ENCODE results near the gene TERT. TPM values are rescaled to one million over a fixed set of nuclear protein-coding genes. Genes with fewer than 3 reads are reported as not detected.
"Not testable (repeated sequence)": the region's sequence is repeated elsewhere in the genome, so short reads cannot be mapped to it uniquely, and the experiment has no call there.

TERT gene
- total RNA-seq, 4 donors from 2014 or later = not detected

DNA sequence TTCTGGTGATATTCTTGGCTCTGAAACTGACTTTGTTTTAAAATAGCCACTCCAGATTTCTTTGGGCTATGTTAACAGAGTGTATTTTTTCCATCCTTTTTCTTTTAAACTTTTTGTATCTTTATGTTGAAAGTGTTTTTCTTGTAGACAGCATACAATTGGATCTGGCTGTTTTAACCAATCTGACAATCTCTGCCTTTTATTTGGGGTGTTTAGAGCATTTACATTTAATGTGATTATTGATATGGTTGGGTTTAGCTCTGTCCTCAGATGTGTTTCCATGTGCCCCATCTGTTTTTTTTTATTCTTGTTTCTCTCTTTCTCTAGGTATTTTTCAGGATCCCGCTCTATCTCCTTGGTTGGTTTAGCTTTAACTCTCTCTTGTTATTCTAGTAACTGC lies 59.0 kb downstream of the TERT start:
- no peak for ATAC-seq (ENCODE audit: low FRiP score)
- DNase-seq (ENCODE audit: low spot score) = no peak
- TF ChIP-seq, protein P1, sequence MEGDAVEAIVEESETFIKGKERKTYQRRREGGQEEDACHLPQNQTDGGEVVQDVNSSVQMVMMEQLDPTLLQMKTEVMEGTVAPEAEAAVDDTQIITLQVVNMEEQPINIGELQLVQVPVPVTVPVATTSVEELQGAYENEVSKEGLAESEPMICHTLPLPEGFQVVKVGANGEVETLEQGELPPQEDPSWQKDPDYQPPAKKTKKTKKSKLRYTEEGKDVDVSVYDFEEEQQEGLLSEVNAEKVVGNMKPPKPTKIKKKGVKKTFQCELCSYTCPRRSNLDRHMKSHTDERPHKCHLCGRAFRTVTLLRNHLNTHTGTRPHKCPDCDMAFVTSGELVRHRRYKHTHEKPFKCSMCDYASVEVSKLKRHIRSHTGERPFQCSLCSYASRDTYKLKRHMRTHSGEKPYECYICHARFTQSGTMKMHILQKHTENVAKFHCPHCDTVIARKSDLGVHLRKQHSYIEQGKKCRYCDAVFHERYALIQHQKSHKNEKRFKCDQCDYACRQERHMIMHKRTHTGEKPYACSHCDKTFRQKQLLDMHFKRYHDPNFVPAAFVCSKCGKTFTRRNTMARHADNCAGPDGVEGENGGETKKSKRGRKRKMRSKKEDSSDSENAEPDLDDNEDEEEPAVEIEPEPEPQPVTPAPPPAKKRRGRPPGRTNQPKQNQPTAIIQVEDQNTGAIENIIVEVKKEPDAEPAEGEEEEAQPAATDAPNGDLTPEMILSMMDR (IDR thresholded peaks at IDR 0.05) = no peak

DNA sequence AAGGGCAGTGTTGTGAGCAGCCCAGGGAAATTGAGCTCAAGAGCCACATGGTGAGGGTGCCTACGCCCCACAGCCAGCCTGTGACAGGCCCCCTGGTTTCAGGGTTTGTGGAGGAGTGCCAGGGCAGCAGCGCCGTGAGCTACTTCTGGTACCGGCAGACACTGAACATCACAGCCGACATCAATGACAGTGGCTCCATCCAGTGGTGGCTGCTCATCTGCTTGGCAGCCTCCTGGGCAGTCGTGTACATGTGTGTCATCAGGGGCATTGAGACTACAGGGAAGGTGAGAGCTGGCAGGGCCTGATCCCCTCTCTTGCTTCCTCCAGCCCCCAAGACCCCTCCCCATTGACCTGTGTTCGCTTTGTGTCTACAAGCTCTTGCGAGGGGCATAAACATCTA lies 59.5 kb downstream of the TERT start:
- no peak for DNase-seq (ENCODE audit: low spot score)
- TF ChIP-seq, protein P1 (IDR thresholded peaks at IDR 0.05) = no peak
- no peak for ATAC-seq (ENCODE audit: low FRiP score)

DNA sequence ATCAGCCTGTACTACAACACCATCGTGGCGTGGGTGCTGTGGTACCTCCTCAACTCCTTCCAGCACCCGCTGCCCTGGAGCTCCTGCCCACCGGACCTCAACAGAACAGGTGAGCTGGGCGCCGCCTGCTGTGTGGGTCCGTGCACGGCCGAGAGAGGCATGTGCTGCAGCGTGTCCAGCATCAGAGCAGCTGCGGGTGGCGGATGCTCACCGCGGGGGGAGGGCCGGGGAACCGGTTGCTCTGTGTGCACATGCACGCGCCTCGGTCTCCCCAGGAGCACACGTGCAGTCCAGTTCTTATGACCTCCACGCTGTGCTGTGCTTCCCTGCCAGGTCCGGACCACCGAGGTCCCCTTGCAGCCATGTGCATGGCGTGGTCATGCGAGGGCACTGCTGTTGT lies 62.1 kb downstream of the TERT start:
- ATAC-seq (ENCODE audit: low FRiP score) (no peak), DNase-seq (ENCODE audit: low spot score) (no peak)

DNA sequence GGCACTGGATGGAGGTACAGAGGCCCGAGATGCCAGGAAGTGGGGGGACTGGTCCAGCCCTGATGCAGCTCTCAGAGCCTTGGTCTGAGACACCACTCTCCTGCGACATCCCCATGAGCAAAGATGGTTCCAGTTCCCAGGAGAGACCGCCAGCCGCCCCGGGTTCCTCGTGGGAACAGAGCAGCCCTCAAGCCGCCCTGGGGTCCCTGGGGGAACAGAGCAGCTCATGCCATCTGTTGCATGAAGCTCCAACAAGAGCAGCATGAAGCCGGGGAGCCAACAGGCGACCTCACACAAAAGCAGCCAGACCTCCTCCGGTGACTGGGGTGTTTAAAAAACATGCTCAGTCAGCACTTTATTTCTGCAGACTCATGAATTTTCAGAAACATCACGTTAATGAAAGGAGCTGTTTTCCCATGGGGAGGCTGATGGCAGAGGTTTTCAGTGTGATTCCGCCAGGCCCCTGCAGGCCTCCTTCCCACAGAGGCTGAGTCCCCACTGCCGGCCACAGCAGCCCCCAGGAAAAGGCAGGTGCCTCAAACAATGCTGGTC lies 63.4 kb downstream of the TERT start:
- ATAC-seq (ENCODE audit: low FRiP score) (no peak), DNase-seq (ENCODE audit: low spot score) (no peak)
- TF ChIP-seq, protein P1 (IDR thresholded peaks at IDR 0.05) = no peak

More for the DNA sequence above, 62.1 kb downstream of the TERT start:
- TF ChIP-seq, protein P1 (IDR thresholded peaks at IDR 0.05) = no peak

DNA sequence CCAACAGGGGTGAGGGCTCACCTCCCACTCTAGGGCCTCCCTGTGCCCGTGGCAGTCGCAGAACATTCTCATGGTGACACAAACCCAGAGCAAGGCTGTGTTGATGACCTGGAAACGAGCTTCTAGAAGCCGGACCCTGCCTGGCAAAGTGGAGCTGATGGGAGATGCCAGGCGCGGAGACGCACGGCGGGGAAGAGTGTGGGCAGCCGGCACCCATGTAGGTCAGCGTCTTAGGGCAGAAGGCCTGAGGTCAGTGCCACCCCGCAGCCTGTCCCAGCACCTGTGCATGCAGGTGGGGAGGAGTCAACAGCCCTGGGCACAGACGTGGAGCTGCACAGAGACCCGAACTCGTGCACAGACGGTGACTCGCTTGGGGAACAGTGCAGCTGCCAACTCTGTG lies 64.3 kb downstream of the TERT start:
- DNase-seq (ENCODE audit: low spot score) (no peak), ATAC-seq (ENCODE audit: low FRiP score) (no peak)
- TF ChIP-seq, protein P1 (IDR thresholded peaks at IDR 0.05) = no peak

DNA sequence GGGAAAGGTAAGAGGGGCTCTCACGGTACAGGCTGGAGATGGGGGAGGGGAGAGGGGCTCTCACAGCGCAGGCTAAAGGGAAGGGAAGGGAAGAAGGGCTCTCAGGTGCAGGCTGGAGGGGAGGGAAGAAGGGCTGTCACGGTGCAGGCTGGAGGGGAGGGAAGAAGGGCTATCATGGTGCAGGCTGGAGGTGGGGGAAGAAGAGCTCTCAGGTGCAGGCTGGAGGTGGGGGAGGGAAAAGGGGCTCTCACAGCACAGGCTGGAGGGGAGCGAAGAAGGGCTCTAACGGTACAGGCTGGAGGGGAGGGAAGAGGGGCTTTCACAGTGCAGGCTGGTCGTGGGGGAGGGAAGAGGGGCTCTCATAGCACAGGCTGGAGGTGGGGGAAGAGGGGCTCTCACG lies 65.0 kb downstream of the TERT start:
- DNase-seq (ENCODE audit: low spot score) = no peak
- no peak for ATAC-seq (ENCODE audit: low FRiP score)
- TF ChIP-seq, protein P1 (IDR thresholded peaks at IDR 0.05) = no peak

DNA sequence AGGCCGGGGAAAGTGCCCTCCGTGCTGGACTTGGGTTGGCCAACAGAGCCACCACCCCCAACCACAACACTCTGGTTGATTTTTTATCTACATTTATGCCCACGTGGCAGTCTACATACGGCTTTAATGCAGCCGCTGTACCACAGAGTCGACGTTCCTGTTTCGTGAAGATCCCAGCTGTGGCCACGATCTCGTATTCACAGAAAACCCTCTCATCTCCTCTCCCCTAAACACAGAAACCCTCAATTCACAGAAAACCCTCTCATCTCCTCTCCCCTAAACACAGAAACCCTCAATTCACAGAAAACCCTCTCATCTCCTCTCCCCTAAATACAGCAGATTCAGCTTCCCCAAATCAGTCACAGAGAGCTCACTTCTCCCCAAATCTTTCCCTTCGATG lies 65.8 kb downstream of the TERT start:
- not testable (repeated sequence) for ATAC-seq (ENCODE audit: low FRiP score); DNase-seq (ENCODE audit: low spot score)

DNA sequence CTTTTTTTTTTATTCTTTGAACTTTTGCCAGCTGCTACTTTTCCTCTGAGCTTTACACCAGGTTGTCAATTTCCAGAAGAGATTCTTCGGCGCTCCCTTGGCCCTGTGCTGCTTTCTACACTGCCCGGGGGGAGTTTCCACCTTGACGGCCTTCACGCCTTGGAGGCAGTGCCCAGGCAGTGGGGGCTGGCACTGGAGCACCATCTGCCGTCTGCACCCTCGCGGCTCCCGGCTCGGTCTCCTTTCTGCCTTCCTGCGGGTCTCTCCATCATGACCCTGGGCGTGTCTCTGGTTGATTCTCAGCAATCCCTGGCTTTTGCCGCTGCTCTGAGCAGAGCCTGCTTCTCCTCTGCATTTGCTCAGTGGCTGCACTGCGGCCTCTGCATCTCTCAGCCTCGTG lies 66.7 kb downstream of the TERT start:
- no peak for DNase-seq (ENCODE audit: low spot score)
- TF ChIP-seq, protein P1 (IDR thresholded peaks at IDR 0.05) = no peak
- ATAC-seq (ENCODE audit: low FRiP score) = no peak
